HFF-Myc (cell line): ENCODE data around the gene MARK2.
A peak's percentile ranks its signal among the peaks of the same experiment; 100 is the strongest.

Experiments
- DNase-seq: peaks from one replicate; pipeline ENCODE4 v3.0.0-alpha.2; 2011; ENCODE audit warnings: low read depth; ENCODE audit errors: extremely low read depth
- H3K4me3 ChIP-seq: replicated peaks from 2 replicates; pipeline ENCODE4 v1.5.1; 2011; ENCODE audit warnings: low read depth, mild to moderate bottlenecking, control low read depth, low read length
- CTCF ChIP-seq: IDR thresholded peaks from 2 replicates; pipeline ENCODE4 v1.5.1; 2012; ENCODE audit warnings: mild to moderate bottlenecking, low read depth, low read length, control low read depth; ENCODE audit errors: missing control alignments

The MARK2 gene

GRCh38 chr11:63931045-63931444, 92.1 kb downstream of the MARK2 start:
- no peak overlapping the region for H3K4me3 ChIP-seq
- TF ChIP-seq CTCF: no peak
- DNase-seq: no peak

GRCh38 chr11:63931876-63932275, 93.0 kb downstream of the MARK2 start:
- DNase-seq: no peak
- TF ChIP-seq CTCF: no peak
- no peak overlapping the region for H3K4me3 ChIP-seq

GRCh38 chr11:63933459-63933858, 94.5 kb downstream of the MARK2 start:
- no peak for TF ChIP-seq CTCF
- DNase-seq: no peak
- no peak overlapping the region for H3K4me3 ChIP-seq

GRCh38 chr11:63937713-63938478, 99.0 kb downstream of the MARK2 start:
- TF ChIP-seq CTCF: no peak
- peak overlapping the region; percentile 83 for H3K4me3 ChIP-seq
- DNase-seq: no peak

GRCh38 chr11:63938479-63939396, 99.8 kb downstream of the MARK2 start, which contains the start of gene NAA40:
Gene NAA40, plus strand, starts transcription at chr11:63939002. Its CDS starts 95 bp downstream, at chr11:63939097.
- no peak for TF ChIP-seq CTCF
- peak within 1 kb of the TSS; percentile 83 for H3K4me3 ChIP-seq
- DNase-seq: peak; percentile 75

GRCh38 chr11:63939397-63939891, 100.5 kb downstream of the MARK2 start:
- DNase-seq: no peak
- no peak for TF ChIP-seq CTCF
- peak overlapping the region; percentile 83 for H3K4me3 ChIP-seq
